BJ (cell line): Measurements from ENCODE around the gene RANBP3. TPM values are rescaled to one million over a fixed set of nuclear protein-coding genes. Genes with fewer than 3 reads are reported as not detected.

Source experiments
- CTCF ChIA-PET: fragments of 350-600 bp; formaldehyde crosslinking; extraction: SDS; loops from one replicate; lab custom pipeline; 2021; ENCODE audit warnings: antibody characterized with exemption, inconsistent platforms; lab: Yijun Ruan, JAX
- POLR2A ChIA-PET: fragments of 300-600 bp; sonication (Branson Sonifier 250); formaldehyde crosslinking; extraction: SDS; loops from one replicate; lab custom pipeline; 2021; ENCODE audit warnings: antibody characterized with exemption; lab: Charles Lee
- DNase-seq: peaks from one replicate; pipeline ENCODE4 v3.0.0-alpha.2; 2011; ENCODE audit warnings: low read depth
- H3K27me3 ChIP-seq: 2 replicates; pipeline ENCODE4 v1.6.0; 2011; ENCODE audit warnings: low read length; ENCODE audit not compliant: control insufficient read depth, insufficient read depth
- H3K36me3 ChIP-seq: 2 replicates; pipeline ENCODE4 v1.5.1; 2011; ENCODE audit warnings: low read length; ENCODE audit not compliant: control insufficient read depth, insufficient read depth
- H3K4me3 ChIP-seq: 2 replicates; pipeline ENCODE4 v1.5.1; 2011; ENCODE audit warnings: low read depth, mild to moderate bottlenecking, control low read depth, low read length
- CTCF ChIP-seq: IDR thresholded peaks from 2 replicates; pipeline ENCODE4 v1.5.1; 2011; ENCODE audit warnings: low read depth, mild to moderate bottlenecking, control low read depth, inconsistent platforms, low read length, moderate library complexity; ENCODE audit not compliant: insufficient read depth
- polyA plus RNA-seq: library from polyadenylated mRNA; depleted of rRNA; stranded (reverse); fragments of >200 nt; gene quantifications from 2 replicates; pipeline ENCODE4 v1.2.3, GENCODE V29; 2011

The RANBP3 gene
- polyA plus RNA-seq, 1 experiment, result 68.6 TPM

- ChIA-PET CTCF (interaction anchor here (0.8 to 12.1 kb wide), 4 partner anchors 10 to 51 kb away, joined by 3 to 78 read pairs (median 3); no protein-coding TSS in a partner anchor), POLR2A (no interaction called here)
- peaks cover 3% of the 10 kb centered on the region; the same call in 1 of the 2 replicates for H3K36me3 ChIP-seq
These were observed 20.8 kb downstream of the RANBP3 start for GRCh38 chr19:5957170-5957569.

GRCh38 chr19:5956728-5957127, 21.2 kb downstream of the RANBP3 start:
- ChIA-PET CTCF (interaction anchor here (1.1 to 12.1 kb wide), 4 partner anchors 10 to 16 kb away, joined by 3 to 78 read pairs (median 4); no protein-coding TSS in a partner anchor), POLR2A (no interaction called here)
- H3K36me3 ChIP-seq, result peaks cover 3% of the 10 kb centered on the region; the same call in 1 of the 2 replicates
- DNase-seq, result no peak
- no peak for TF ChIP-seq CTCF
- H3K27me3 ChIP-seq, result no peaks in the 10 kb centered on the region
- H3K4me3 ChIP-seq, result no peak overlapping the region

More at GRCh38 chr19:5957170-5957569, 20.8 kb downstream of the RANBP3 start:
- DNase-seq, result no peak
- no peak for TF ChIP-seq CTCF
- H3K4me3 ChIP-seq, result no peak overlapping the region
- H3K27me3 ChIP-seq, result no peaks in the 10 kb centered on the region

GRCh38 chr19:5956323-5956722, 21.6 kb downstream of the RANBP3 start:
- ChIA-PET CTCF (interaction anchor here (1.1 to 12.1 kb wide), 4 partner anchors 10 to 16 kb away, joined by 3 to 78 read pairs (median 4); no protein-coding TSS in a partner anchor), POLR2A (no interaction called here)
- H3K36me3 ChIP-seq, result peaks cover 3% of the 10 kb centered on the region; the same call in 1 of the 2 replicates
- H3K27me3 ChIP-seq, result no peaks in the 10 kb centered on the region
- no peak for DNase-seq
- H3K4me3 ChIP-seq, result no peak overlapping the region
- TF ChIP-seq CTCF, result no peak

GRCh38 chr19:5955636-5955935, 22.4 kb downstream of the RANBP3 start:
- TF ChIP-seq CTCF, result no peak
- Histone ChIP-seq H3K36me3 (peaks cover 3% of the 10 kb centered on the region; the same call in 1 of the 2 replicates), H3K27me3 (no peaks in the 10 kb centered on the region), H3K4me3 (no peak overlapping the region)
- DNase-seq, result no peak
- POLR2A ChIA-PET, result no interaction called here
- CTCF ChIA-PET, result interaction anchor here (1.1 to 12.1 kb wide), 4 partner anchors 9 to 17 kb away, joined by 3 to 78 read pairs (median 4); no protein-coding TSS in a partner anchor

- CTCF ChIA-PET, result interaction anchor here (1.6 to 12.1 kb wide), 2 partner anchors 13 to 150 kb away, joined by 4 to 78 read pairs; no protein-coding TSS in a partner anchor
- POLR2A ChIA-PET, result no interaction called here
- no peak for TF ChIP-seq CTCF
- no peak overlapping the region for H3K4me3 ChIP-seq
- H3K27me3 ChIP-seq, result no peaks in the 10 kb centered on the region
- no peak for DNase-seq
- H3K36me3 ChIP-seq, result peaks cover 10% of the 10 kb centered on the region
These were observed 23.6 kb downstream of the RANBP3 start for GRCh38 chr19:5954293-5954692.
